ENCODE measurements around the gene IL4I1.

Gene IL4I1

DNA sequence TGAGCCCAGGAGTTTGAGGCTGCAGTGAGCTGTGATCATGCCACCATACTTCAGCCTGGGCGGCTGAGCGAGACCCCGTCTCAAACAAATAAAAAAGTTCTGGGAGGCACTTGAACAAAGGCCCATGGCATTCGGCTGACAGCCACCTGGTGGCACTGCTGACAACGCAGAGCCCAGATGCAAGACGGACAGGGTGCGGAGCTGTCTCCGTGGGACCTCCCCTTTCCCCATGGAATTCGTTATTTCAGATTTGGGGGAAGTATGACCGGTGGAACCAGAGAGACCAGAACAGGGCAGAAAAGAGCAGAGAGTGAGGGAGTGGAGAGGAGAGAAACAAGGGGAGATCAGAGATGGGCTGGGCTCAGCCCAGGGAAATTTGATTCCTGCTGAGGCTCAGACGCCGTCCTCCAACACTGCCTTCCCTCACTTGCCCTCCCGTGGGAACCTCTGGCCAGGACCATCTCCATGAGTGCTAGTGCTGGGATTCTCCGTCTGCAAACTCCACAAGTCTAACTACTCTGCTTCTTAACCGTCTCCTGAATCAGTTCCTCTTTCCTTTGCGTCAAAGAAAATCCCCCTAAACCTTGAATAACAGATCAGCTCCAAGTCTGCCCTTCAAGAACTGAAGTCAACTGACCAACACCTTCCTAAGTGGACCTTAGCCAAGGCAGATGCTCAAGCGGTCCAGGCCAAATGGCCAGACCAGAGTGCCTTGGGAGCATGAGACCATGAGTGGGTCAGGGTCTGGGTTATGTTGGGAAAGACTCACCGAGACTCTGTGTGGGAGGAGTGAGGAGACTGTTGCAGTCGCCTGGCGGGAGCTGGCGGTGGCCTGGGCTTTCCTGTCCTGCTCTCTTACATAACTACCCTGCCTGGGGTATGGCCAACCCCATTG is 20.4 kb upstream of the IL4I1 start:
- DNase-seq (ENCODE audit: low spot score) = peak; percentile 52
- in situ Hi-C loops (cut with MboI; ENCODE audit: low sequenced_read_pairs, unreplicated experiment) = no loop called here
- TF ChIP-seq CTCF (IDR thresholded peaks at IDR 0.05; ENCODE audit: borderline replicate concordance, control extremely low read depth, extremely low read depth, insufficient read depth, missing control alignments) = no peak

DNA sequence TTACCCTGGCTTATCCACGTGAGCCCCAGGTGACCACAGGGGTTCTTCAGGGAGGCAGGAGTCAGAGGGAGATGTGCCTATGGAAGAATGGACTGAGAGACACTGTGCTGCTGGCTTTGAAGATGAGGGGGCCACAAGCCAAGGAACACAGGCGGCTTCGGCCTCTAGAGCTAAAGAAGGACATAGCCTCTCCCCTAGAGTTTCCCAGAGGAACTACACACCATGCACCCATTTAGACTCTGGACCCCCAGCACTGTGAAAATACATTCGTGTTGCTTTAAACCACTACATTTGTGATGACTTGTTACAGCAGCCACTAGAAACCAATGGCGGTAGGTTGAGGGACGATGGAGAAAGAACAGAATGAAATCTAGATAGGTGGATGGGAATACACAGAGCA is 18.6 kb upstream of the IL4I1 start:
- in situ Hi-C loops (cut with MboI; ENCODE audit: low sequenced_read_pairs, unreplicated experiment) = no loop called here
- no peak for TF ChIP-seq CTCF (IDR thresholded peaks at IDR 0.05; ENCODE audit: borderline replicate concordance, control extremely low read depth, extremely low read depth, insufficient read depth, missing control alignments)
- no peak for DNase-seq (ENCODE audit: low spot score)

DNA sequence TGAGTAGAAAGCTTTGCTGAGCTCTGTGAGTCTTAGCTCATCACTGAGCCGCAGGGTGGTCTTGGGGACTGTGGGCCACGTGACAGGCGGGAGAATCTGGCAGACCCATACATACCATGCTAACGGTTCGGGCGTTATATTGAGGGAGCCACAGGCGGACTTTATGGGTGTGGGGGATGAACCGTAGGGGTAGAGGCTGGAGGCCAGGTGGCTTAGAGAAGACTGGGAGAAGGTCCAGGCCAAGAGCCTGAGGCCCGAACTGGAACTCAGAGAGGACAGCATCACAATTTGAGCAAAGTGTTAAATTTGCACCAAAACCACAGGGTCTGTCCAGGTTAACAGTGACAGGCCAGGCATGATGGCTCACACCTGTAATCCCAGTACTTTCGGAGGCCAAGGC is 17.0 kb upstream of the IL4I1 start:
- in situ Hi-C loops (cut with MboI; ENCODE audit: low sequenced_read_pairs, unreplicated experiment) = no loop called here
- DNase-seq (ENCODE audit: low spot score) = no peak
- TF ChIP-seq CTCF (IDR thresholded peaks at IDR 0.05; ENCODE audit: borderline replicate concordance, control extremely low read depth, extremely low read depth, insufficient read depth, missing control alignments) = no peak

- TF ChIP-seq CTCF (IDR thresholded peaks at IDR 0.05; ENCODE audit: borderline replicate concordance, control extremely low read depth, extremely low read depth, insufficient read depth, missing control alignments) = peak; percentile 28
- in situ Hi-C loops (cut with MboI; ENCODE audit: low sequenced_read_pairs, unreplicated experiment) = no loop called here
- DNase-seq (ENCODE audit: low spot score) = no peak
These were observed 16.4 kb upstream of the IL4I1 start for GRCh38 chr19:49912965-49913685.

DNA sequence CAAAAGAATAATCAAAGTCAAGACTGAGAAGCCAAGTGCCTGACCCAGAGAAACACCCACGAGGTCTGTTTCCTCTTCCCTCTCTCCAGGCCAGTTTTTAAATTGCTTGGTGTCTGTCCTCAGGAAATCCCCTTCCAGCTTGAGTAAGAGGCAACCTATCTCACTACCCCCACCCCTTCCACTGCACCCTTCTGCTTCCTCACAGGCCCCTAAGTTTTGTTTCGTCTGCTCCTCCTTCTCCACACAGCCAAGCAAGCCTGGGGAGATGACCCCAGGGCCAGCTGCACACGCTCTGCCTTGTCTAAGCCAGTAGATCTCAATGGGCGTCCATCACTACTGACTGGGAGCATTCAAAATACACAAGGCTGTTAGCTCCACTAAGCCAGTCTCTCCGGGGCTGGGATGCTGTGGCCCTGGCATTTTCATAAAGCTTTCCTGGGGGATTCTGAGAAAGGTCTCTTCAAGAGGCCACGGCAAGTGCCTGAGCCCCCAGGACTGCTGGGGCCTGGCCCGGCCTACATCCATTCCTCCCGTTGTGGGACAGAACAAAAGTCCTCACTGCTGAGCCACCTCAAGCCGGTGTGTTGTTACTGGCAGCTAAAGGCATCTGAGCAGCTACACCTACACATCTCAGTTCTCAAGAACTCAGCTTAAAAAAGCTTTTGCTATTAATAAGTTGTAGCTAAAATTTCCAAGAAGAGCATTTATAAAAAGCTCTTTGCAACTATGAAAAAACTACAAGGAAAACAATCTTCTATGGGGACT is 14.9 kb upstream of the IL4I1 start:
- in situ Hi-C loops (cut with MboI; ENCODE audit: low sequenced_read_pairs, unreplicated experiment) = no loop called here
- DNase-seq (ENCODE audit: low spot score) = peak; percentile 83
- no peak for TF ChIP-seq CTCF (IDR thresholded peaks at IDR 0.05; ENCODE audit: borderline replicate concordance, control extremely low read depth, extremely low read depth, insufficient read depth, missing control alignments)

DNA sequence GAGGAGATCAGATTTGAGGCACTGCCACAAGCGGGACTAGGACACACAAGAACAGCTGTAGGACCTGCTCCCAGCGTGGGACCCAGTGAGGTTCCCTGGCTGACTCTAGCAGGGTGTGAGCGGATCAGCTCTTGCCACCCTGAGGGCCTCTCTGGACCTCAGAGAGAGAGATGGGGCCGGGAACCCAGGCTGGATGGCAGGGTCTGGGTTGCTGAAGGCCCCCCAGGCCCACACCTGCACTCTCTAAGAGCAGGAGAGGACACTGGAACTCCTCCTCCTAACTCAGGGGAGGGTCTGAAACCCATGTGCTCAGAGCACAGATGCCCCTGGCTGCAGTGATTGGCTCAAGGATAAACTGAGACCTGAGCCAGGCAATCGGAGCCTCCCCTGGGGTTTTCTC is 13.5 kb upstream of the IL4I1 start:
- in situ Hi-C loops (cut with MboI; ENCODE audit: low sequenced_read_pairs, unreplicated experiment) = no loop called here
- DNase-seq (ENCODE audit: low spot score) = no peak
- TF ChIP-seq CTCF (IDR thresholded peaks at IDR 0.05; ENCODE audit: borderline replicate concordance, control extremely low read depth, extremely low read depth, insufficient read depth, missing control alignments) = no peak
